ENCODE results near the gene ADGRL2. TPM values are rescaled to one million over a fixed set of nuclear protein-coding genes. Genes with fewer than 3 reads are reported as not detected.

The ADGRL2 gene
- total RNA-seq, 4 donors from 2014 or later = 25.3 to 77.7 (median 27.2) TPM

DNA sequence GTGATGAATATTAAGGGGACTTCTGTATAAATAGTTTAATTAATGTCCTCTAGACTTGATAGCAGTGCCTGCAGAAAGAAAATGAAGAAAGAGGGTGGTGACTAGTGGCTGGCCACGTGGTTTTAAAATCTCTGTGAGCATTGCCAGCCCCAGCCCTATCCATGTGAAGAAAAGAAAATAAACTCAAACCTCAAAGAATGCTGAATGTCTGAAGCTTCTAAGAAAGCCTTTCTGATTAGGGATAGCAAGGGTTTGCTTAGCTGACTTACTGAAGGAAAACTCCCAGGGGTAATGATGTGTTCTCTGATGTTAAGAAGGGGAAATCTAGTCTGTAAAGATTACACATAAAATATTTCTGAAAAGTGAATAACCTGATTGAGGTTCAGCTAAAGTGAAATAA lies 31.8 kb downstream of the ADGRL2 start:
- peaks cover 0 to 45% (median 8%) of the 10 kb centered on the region in 4 donors for H3K4me1 ChIP-seq

GRCh38 chr1:81833722-81834121 lies 33.0 kb downstream of the ADGRL2 start:
- TF ChIP-seq EP300 (IDR thresholded peaks at IDR 0.05) (no peak), POLR2A (IDR thresholded peaks at IDR 0.05) (no peak)
- TF ChIP-seq, protein P1, sequence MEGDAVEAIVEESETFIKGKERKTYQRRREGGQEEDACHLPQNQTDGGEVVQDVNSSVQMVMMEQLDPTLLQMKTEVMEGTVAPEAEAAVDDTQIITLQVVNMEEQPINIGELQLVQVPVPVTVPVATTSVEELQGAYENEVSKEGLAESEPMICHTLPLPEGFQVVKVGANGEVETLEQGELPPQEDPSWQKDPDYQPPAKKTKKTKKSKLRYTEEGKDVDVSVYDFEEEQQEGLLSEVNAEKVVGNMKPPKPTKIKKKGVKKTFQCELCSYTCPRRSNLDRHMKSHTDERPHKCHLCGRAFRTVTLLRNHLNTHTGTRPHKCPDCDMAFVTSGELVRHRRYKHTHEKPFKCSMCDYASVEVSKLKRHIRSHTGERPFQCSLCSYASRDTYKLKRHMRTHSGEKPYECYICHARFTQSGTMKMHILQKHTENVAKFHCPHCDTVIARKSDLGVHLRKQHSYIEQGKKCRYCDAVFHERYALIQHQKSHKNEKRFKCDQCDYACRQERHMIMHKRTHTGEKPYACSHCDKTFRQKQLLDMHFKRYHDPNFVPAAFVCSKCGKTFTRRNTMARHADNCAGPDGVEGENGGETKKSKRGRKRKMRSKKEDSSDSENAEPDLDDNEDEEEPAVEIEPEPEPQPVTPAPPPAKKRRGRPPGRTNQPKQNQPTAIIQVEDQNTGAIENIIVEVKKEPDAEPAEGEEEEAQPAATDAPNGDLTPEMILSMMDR (IDR thresholded peaks at IDR 0.05) = no peak
- peaks cover 0 to 45% (median 8%) of the 10 kb centered on the region in 4 donors for H3K4me1 ChIP-seq
- no peaks in the 10 kb centered on the region for H3K27me3 ChIP-seq
- WGBS, 2 donors = 83 to 84% methylated on average over 4 of the region's 4 CpGs
- H3K9me3 ChIP-seq = no peaks in the 10 kb centered on the region
- H3K36me3 ChIP-seq = no peaks in the 10 kb centered on the region
- no peak overlapping the region for H3K4me3 ChIP-seq
- H3K27ac ChIP-seq = no peak overlapping the region
- DNase-seq (ENCODE audit: low spot score in 2 of 2) = no peak

More for the DNA sequence above, 31.8 kb downstream of the ADGRL2 start:
- DNase-seq (ENCODE audit: low spot score in 2 of 2) = no peak
- H3K9me3 ChIP-seq = no peaks in the 10 kb centered on the region
- 3 to 5% methylated on average over 1 of the region's 1 CpG for WGBS, 2 donors
- no peaks in the 10 kb centered on the region for H3K36me3 ChIP-seq
- H3K4me3 ChIP-seq = no peak overlapping the region
- peak overlapping the region in 1 of 4 donors; percentile 7 for H3K27ac ChIP-seq
- H3K27me3 ChIP-seq = no peaks in the 10 kb centered on the region
- TF ChIP-seq POLR2A (IDR thresholded peaks at IDR 0.05) (no peak), EP300 (IDR thresholded peaks at IDR 0.05) (no peak)
- TF ChIP-seq, protein P1 (IDR thresholded peaks at IDR 0.05) = no peak

GRCh38 chr1:81834268-81834667 lies 33.5 kb downstream of the ADGRL2 start:
- H3K4me3 ChIP-seq = no peak overlapping the region
- WGBS, 2 donors = 43 to 56% methylated on average over 2 of the region's 2 CpGs
- peaks cover 0 to 45% (median 8%) of the 10 kb centered on the region in 4 donors for H3K4me1 ChIP-seq
- no peak overlapping the region for H3K27ac ChIP-seq
- H3K36me3 ChIP-seq = no peaks in the 10 kb centered on the region
- no peaks in the 10 kb centered on the region for H3K27me3 ChIP-seq
- TF ChIP-seq POLR2A (IDR thresholded peaks at IDR 0.05) (no peak), EP300 (IDR thresholded peaks at IDR 0.05) (no peak)
- TF ChIP-seq, protein P1 (IDR thresholded peaks at IDR 0.05) = no peak
- no peaks in the 10 kb centered on the region for H3K9me3 ChIP-seq
- no peak for DNase-seq (ENCODE audit: low spot score in 2 of 2)

GRCh38 chr1:81834921-81835698 lies 34.4 kb downstream of the ADGRL2 start:
- Histone ChIP-seq H3K36me3 (no peaks in the 10 kb centered on the region), H3K4me1 (peaks cover 0 to 45% (median 8%) of the 10 kb centered on the region in 4 donors), H3K9me3 (no peaks in the 10 kb centered on the region), H3K27me3 (no peaks in the 10 kb centered on the region), H3K27ac (peak overlapping the region in 1 of 4 donors; percentile 54), H3K4me3 (no peak overlapping the region)
- TF ChIP-seq POLR2A (IDR thresholded peaks at IDR 0.05) (no peak), EP300 (IDR thresholded peaks at IDR 0.05) (peak in 1 of 2 donors; percentile 36)
- DNase-seq (ENCODE audit: low spot score in 2 of 2) = no peak
- WGBS, 2 donors = 23 to 25% methylated on average over 6 of the region's 6 CpGs

DNA sequence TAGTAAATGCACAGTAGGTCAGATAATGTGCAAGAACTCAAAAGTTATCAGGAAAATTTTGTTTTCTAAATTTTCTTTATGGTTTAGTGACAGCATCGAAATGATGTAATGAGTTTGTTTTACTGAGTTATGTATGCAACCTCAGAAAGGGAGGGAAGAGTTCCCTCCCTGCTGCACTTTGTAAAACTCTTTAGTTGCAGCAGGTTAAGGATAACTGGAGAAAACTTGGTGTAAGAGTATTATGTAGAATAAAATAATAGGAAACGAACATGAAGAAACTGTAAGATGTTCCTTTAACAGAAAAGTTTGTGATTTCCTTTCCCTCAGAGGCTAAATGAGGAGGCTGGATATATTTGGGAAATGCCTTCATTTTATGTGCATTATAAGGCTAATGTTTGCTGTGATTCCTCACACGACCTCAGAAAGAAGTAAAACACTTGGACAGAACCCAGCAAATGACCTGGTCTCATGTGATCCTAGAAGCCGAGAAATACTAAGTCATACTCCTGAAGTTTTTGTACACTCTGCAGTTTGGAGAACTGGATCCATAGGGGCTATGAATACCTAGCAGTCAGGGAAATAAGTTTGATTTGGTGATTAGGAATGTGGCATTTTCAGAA lies 35.4 kb downstream of the ADGRL2 start:
- Histone ChIP-seq H3K27me3 (no peaks in the 10 kb centered on the region), H3K9me3 (no peaks in the 10 kb centered on the region), H3K36me3 (no peaks in the 10 kb centered on the region), H3K4me1 (peaks cover 0 to 45% (median 8%) of the 10 kb centered on the region in 4 donors), H3K4me3 (no peak overlapping the region), H3K27ac (no peak overlapping the region)
- TF ChIP-seq EP300 (IDR thresholded peaks at IDR 0.05) (no peak), POLR2A (IDR thresholded peaks at IDR 0.05) (no peak)
- TF ChIP-seq, protein P1 (IDR thresholded peaks at IDR 0.05) = no peak
- DNase-seq (ENCODE audit: low spot score in 2 of 2) = no peak
- WGBS, 2 donors = 44 to 52% methylated on average over 4 of the region's 4 CpGs
